Common myeloid progenitor, CD34-positive (primary cell): ENCODE results near the gene RNF13.
A peak's percentile ranks its signal among the peaks of the same experiment; 100 is the strongest.
"Not testable (repeated sequence)": the region's sequence is repeated elsewhere in the genome, so short reads cannot be mapped to it uniquely, and the experiment has no call there.

ENCODE experiments used
- CTCF ChIA-PET: fragments of 350-600 bp; sonication (Branson Sonifier 250); formaldehyde crosslinking; loops from one replicate; lab custom pipeline; 2021; ENCODE audit warnings: antibody characterized with exemption; lab: Charles Lee
- POLR2A ChIA-PET: fragments of 350-600 bp; sonication (Branson Sonifier 250); formaldehyde crosslinking; loops from one replicate; lab custom pipeline; 2021; ENCODE audit warnings: antibody characterized with exemption; lab: Charles Lee
- DNase-seq, 3 donors: peaks; one replicate each; pipeline versions ENCODE4 v3.0.0 to v3.0.0-alpha.2; 2013
- H3K27ac ChIP-seq, 2 experiments: 1 replicate in 1 of 2; 2 replicates in 1 of 2; pipeline ENCODE4 v1.7.0; 2013; ENCODE audit warnings: inconsistent platforms in 2 of 2, low read length in 2 of 2, mild to moderate bottlenecking in 2 of 2, low read depth in 1 of 2, moderate library complexity in 1 of 2; ENCODE audit not compliant: severe bottlenecking in 2 of 2, insufficient read depth in 1 of 2, poor library complexity in 1 of 2
- H3K27me3 ChIP-seq, 5 experiments: replicated peaks in 2 of 5; 1 replicate in 3 of 5; 2 replicates in 2 of 5; pipeline versions ENCODE4 v1.6.1 to v1.7.0; 2013; ENCODE audit warnings: low read length in 4 of 5, mild to moderate bottlenecking in 2 of 5, moderate library complexity in 2 of 5, inconsistent platforms in 1 of 5; ENCODE audit not compliant: insufficient read depth in 5 of 5, control insufficient read depth in 4 of 5
- H3K36me3 ChIP-seq, 4 experiments: 1 replicate in 2 of 4; 2 replicates in 2 of 4; pipeline versions ENCODE4 v1.6.1 to v1.7.0; 2013; ENCODE audit warnings: low read length in 3 of 4, control low read depth in 1 of 4, mild to moderate bottlenecking in 1 of 4; ENCODE audit not compliant: control insufficient read depth in 4 of 4, insufficient read depth in 4 of 4
- H3K4me1 ChIP-seq, 4 experiments: 1 replicate in 3 of 4; 2 replicates in 1 of 4; pipeline versions ENCODE4 v1.6.1 to v1.7.1; 2013; ENCODE audit warnings: low read length in 3 of 4, mild to moderate bottlenecking in 3 of 4, control low read depth in 1 of 4, inconsistent platforms in 1 of 4, moderate library complexity in 1 of 4; ENCODE audit not compliant: control insufficient read depth in 4 of 4, insufficient read depth in 4 of 4; ENCODE audit errors: control extremely low read depth in 1 of 4
- H3K4me3 ChIP-seq, 7 experiments: 1 replicate in 4 of 7; 2 replicates in 3 of 7; pipeline versions ENCODE4 v1.5.1 to v1.7.0; 2013; ENCODE audit warnings: mild to moderate bottlenecking in 7 of 7, low read length in 6 of 7, moderate library complexity in 6 of 7, inconsistent platforms in 2 of 7, low read depth in 2 of 7, control low read depth in 1 of 7; ENCODE audit not compliant: insufficient read depth in 4 of 7, control insufficient read depth in 1 of 7; ENCODE audit errors: extremely low read depth in 1 of 7
- H3K9me3 ChIP-seq, 5 experiments: 1 replicate in 4 of 5; 2 replicates in 1 of 5; pipeline versions ENCODE4 v1.6.1 to v1.7.1; 2013; ENCODE audit warnings: low read length in 4 of 5, mild to moderate bottlenecking in 2 of 5, inconsistent platforms in 1 of 5, low read depth in 1 of 5, moderate library complexity in 1 of 5; ENCODE audit not compliant: control insufficient read depth in 4 of 5, insufficient read depth in 2 of 5; ENCODE audit errors: control extremely low read depth in 1 of 5
- WGBS: methylation state at CpG from one replicate; pipeline ENCODE4 v1.1.5; 2013; ENCODE audit not compliant: insufficient coverage; 5-methylcytosine and 5-hydroxymethylcytosine counted together

RNF13 gene

GRCh38 chr3:149934524-149934923, 121.5 kb downstream of the RNF13 start:
- H3K4me3 ChIP-seq: no peak overlapping the region
- H3K9me3 ChIP-seq: peaks cover 0 to 47% (median 10%) of the 10 kb centered on the region in 5 experiments
- DNase-seq: no peak
- peaks cover 10 to 64% (median 11%) of the 10 kb centered on the region in 4 experiments for H3K36me3 ChIP-seq
- H3K27ac ChIP-seq: no peak overlapping the region
- ChIA-PET CTCF (no interaction called here), POLR2A (no interaction called here)
- no peaks in the 10 kb centered on the region for H3K27me3 ChIP-seq
- H3K4me1 ChIP-seq: no peaks in the 10 kb centered on the region

GRCh38 chr3:149936812-149937230, 123.8 kb downstream of the RNF13 start:
- WGBS: 100% methylated on average over 5 of the region's 7 CpGs
- H3K36me3 ChIP-seq: peaks cover 10 to 54% (median 13%) of the 10 kb centered on the region in 4 experiments
- no peak overlapping the region for H3K4me3 ChIP-seq
- H3K9me3 ChIP-seq: peaks cover 0 to 36% (median 10%) of the 10 kb centered on the region in 5 experiments
- no peaks in the 10 kb centered on the region for H3K27me3 ChIP-seq
- H3K27ac ChIP-seq: no peak overlapping the region
- DNase-seq: peak in 1 of 3 donors; percentile 13
- CTCF ChIA-PET: no interaction called here
- H3K4me1 ChIP-seq: no peaks in the 10 kb centered on the region
- POLR2A ChIA-PET: no interaction called here

GRCh38 chr3:149938392-149939055, 125.5 kb downstream of the RNF13 start:
- DNase-seq, H3K27ac ChIP-seq, CTCF ChIA-PET, H3K27me3 ChIP-seq, POLR2A ChIA-PET, H3K4me3 ChIP-seq, H3K4me1 ChIP-seq: not testable (repeated sequence)
- 100% methylated on average over 1 of the region's 3 CpGs for WGBS
- Histone ChIP-seq H3K9me3 (peaks cover 0 to 37% (median 6%) of the 10 kb centered on the region in 5 experiments), H3K36me3 (peaks cover 0 to 47% (median 6%) of the 10 kb centered on the region in 4 experiments)

- Histone ChIP-seq H3K27ac (no peak overlapping the region), H3K36me3 (peaks cover 0 to 32% (median 6%) of the 10 kb centered on the region in 4 experiments), H3K9me3 (peaks cover 0 to 28% (median 3%) of the 10 kb centered on the region in 5 experiments), H3K4me3 (no peak overlapping the region), H3K27me3 (no peaks in the 10 kb centered on the region), H3K4me1 (no peaks in the 10 kb centered on the region)
- DNase-seq: no peak
- ChIA-PET POLR2A (interaction anchor here (0.6 kb wide), 1 partner anchor 396 kb away, joined by 3 read pairs; no protein-coding TSS in a partner anchor), CTCF (no interaction called here)
- WGBS: no CpG with 5 or more reads among the region's 2 CpGs
Measured at GRCh38 chr3:149941186-149941585, 128.2 kb downstream of the RNF13 start.

- ChIA-PET POLR2A (interaction anchor here (0.6 kb wide), 1 partner anchor 395 kb away, joined by 3 read pairs; no protein-coding TSS in a partner anchor), CTCF (no interaction called here)
- Histone ChIP-seq H3K27me3 (no peaks in the 10 kb centered on the region), H3K4me1 (no peaks in the 10 kb centered on the region), H3K9me3 (peaks cover 0 to 23% (median 3%) of the 10 kb centered on the region in 5 experiments), H3K36me3 (peaks cover 0 to 25% (median 5%) of the 10 kb centered on the region in 4 experiments), H3K4me3 (no peak overlapping the region), H3K27ac (no peak overlapping the region)
- 100% methylated on average over 1 of the region's 1 CpG for WGBS
- no peak for DNase-seq
Measured at GRCh38 chr3:149941946-149942345, 128.9 kb downstream of the RNF13 start.

- H3K36me3 ChIP-seq: peaks cover 0 to 20% (median 4%) of the 10 kb centered on the region in 4 experiments
- ChIA-PET POLR2A (no interaction called here), CTCF (no interaction called here)
- peaks cover 0 to 18% (median 3%) of the 10 kb centered on the region in 5 experiments for H3K9me3 ChIP-seq
- H3K27ac ChIP-seq: no peak overlapping the region
- no peaks in the 10 kb centered on the region for H3K4me1 ChIP-seq
- H3K27me3 ChIP-seq: no peaks in the 10 kb centered on the region
- no peak for DNase-seq
- no peak overlapping the region for H3K4me3 ChIP-seq
Measured at GRCh38 chr3:149942409-149942808, 129.4 kb downstream of the RNF13 start.

GRCh38 chr3:149943966-149944365, 131.0 kb downstream of the RNF13 start:
- WGBS: no CpG with 5 or more reads among the region's 3 CpGs
- H3K27ac ChIP-seq, DNase-seq, POLR2A ChIA-PET, H3K4me1 ChIP-seq, CTCF ChIA-PET, H3K27me3 ChIP-seq, H3K4me3 ChIP-seq: not testable (repeated sequence)
- Histone ChIP-seq H3K36me3 (peaks cover 0 to 25% (median 4%) of the 10 kb centered on the region in 4 experiments), H3K9me3 (peaks cover 0 to 18% (median 3%) of the 10 kb centered on the region in 5 experiments)
